H1 (cell line): ENCODE results near the gene LRCH1. TPM values are rescaled to one million over a fixed set of nuclear protein-coding genes. Genes with fewer than 3 reads are reported as not detected.

Experiments
- CTCF ChIA-PET: fragments of 300-600 bp; sonication (Branson Sonifier 250); formaldehyde crosslinking; loops from one replicate; lab custom pipeline; 2021; ENCODE audit not compliant: partially characterized antibody; lab: Charles Lee
- POLR2A ChIA-PET: fragments of 300-600 bp; sonication (Branson Sonifier 250); formaldehyde crosslinking; loops from one replicate; lab custom pipeline; 2021; ENCODE audit warnings: inconsistent platforms; ENCODE audit not compliant: partially characterized antibody; lab: Charles Lee
- DNase-seq, 2 experiments: peaks; one replicate each; pipeline versions ENCODE4 v3.0.0 to v3.0.0-alpha.2; 2010 to 2022; ENCODE audit warnings: low spot score in 2 of 2, low read depth in 1 of 2, mixed read lengths in 1 of 2
- FAIRE-seq: peaks from 2 replicates; lab custom pipeline; 2011; peaks lifted over from hg19 to GRCh38; lab: Jason Lieb, UNC
- H2AFZ ChIP-seq: 2 replicates; pipeline ENCODE4 v1.8.1; 2012; ENCODE audit warnings: low read length, inconsistent platforms
- H2AK5ac ChIP-seq: 2 replicates; pipeline ENCODE4 v1.6.1; 2013; ENCODE audit warnings: low read depth, low read length
- H2BK120ac ChIP-seq: replicated peaks from 2 replicates; pipeline ENCODE3; 2013; ENCODE audit warnings: low read depth, low read length, inconsistent platforms
- H2BK12ac ChIP-seq: 2 replicates; pipeline ENCODE4 v1.6.1; 2013; ENCODE audit warnings: low read depth, low read length
- H2BK15ac ChIP-seq: 2 replicates; pipeline ENCODE4 v1.6.1; 2013; ENCODE audit warnings: low read length
- H2BK20ac ChIP-seq: 2 replicates; pipeline ENCODE4 v1.6.1; 2013; ENCODE audit warnings: low read length
- H2BK5ac ChIP-seq: 2 replicates; pipeline ENCODE4 v1.6.1; 2013; ENCODE audit warnings: low read depth, low read length
- H3K14ac ChIP-seq: 2 replicates; pipeline ENCODE4 v1.6.1; 2013; ENCODE audit warnings: inconsistent platforms; ENCODE audit not compliant: insufficient read length
- H3K18ac ChIP-seq: 2 replicates; pipeline ENCODE4 v1.6.1; 2013; ENCODE audit warnings: low read length; ENCODE audit errors: extremely low read depth
- H3K23ac ChIP-seq: 2 replicates; pipeline ENCODE4 v1.6.1; 2013; ENCODE audit warnings: inconsistent platforms; ENCODE audit not compliant: insufficient read length
- H3K23me2 ChIP-seq: 2 replicates; pipeline ENCODE4 v1.6.1; 2013; ENCODE audit warnings: low read depth, low read length
- H3K27ac ChIP-seq: 2 replicates; pipeline ENCODE4 v1.6.1; 2011; ENCODE audit warnings: low read depth, low read length, inconsistent platforms
- H3K27me3 ChIP-seq, 4 experiments: replicated peaks in 1 of 4; 1 replicate in 1 of 4; 2 replicates in 3 of 4; pipeline versions ENCODE4 v1.6.1 to v1.8.1; 2011 to 2013; ENCODE audit warnings: low read length in 3 of 4, mild to moderate bottlenecking in 3 of 4, inconsistent platforms in 2 of 4, mixed read lengths in 2 of 4, moderate library complexity in 1 of 4; ENCODE audit not compliant: control insufficient read depth in 3 of 4, insufficient read depth in 3 of 4; ENCODE audit errors: extremely low read depth in 1 of 4
- H3K36me3 ChIP-seq, 4 experiments: 2 replicates each; pipeline versions ENCODE4 v1.6.1 to v1.8.1; 2011 to 2013; ENCODE audit warnings: mild to moderate bottlenecking in 4 of 4, low read length in 3 of 4, moderate library complexity in 2 of 4, control low read depth in 1 of 4, inconsistent platforms in 1 of 4; ENCODE audit not compliant: insufficient read depth in 4 of 4, control insufficient read depth in 2 of 4
- H3K4ac ChIP-seq: replicated peaks from 2 replicates; pipeline ENCODE3; 2013; ENCODE audit warnings: low read length, low read depth, mixed read lengths, inconsistent platforms; ENCODE audit not compliant: insufficient read length
- H3K4me1 ChIP-seq, 4 experiments: replicated peaks in 1 of 4; 1 replicate in 1 of 4; 2 replicates in 3 of 4; pipeline versions ENCODE4 v1.6.1 to v1.8.1; 2011 to 2013; ENCODE audit warnings: low read length in 3 of 4, inconsistent platforms in 2 of 4, mixed read lengths in 1 of 4; ENCODE audit not compliant: insufficient read depth in 4 of 4, control insufficient read depth in 3 of 4
- H3K4me2 ChIP-seq, 2 experiments: 2 replicates each; pipeline versions ENCODE4 v1.6.1 to v1.8.1; 2011 to 2013; ENCODE audit warnings: low read depth in 2 of 2, low read length in 2 of 2, control low read depth in 1 of 2, inconsistent platforms in 1 of 2, mild to moderate bottlenecking in 1 of 2; ENCODE audit not compliant: insufficient read depth in 1 of 2
- H3K4me3 ChIP-seq, 4 experiments: fragments of 200-600, 300-600 bp in 1 of 4; sonication (generic), shearing (Covaris generic), sonication (Bioruptor Twin) in 1 of 4; 2 replicates each; pipeline versions ENCODE4 v1.5.1 to v1.8.1; 2011 to 2016; ENCODE audit warnings: low read length in 4 of 4, low read depth in 3 of 4, control low read depth in 2 of 4, inconsistent platforms in 2 of 4, mild to moderate bottlenecking in 2 of 4, mixed read lengths in 1 of 4, moderate library complexity in 1 of 4; ENCODE audit not compliant: insufficient read depth in 2 of 4; ENCODE audit errors: extremely low read depth in 1 of 4
- H3K56ac ChIP-seq: replicated peaks from 2 replicates; pipeline ENCODE3; 2013; ENCODE audit warnings: low read depth, mild to moderate bottlenecking, mixed read lengths, low read length, inconsistent platforms; ENCODE audit not compliant: insufficient read length
- H3K79me1 ChIP-seq: 2 replicates; pipeline ENCODE4 v1.6.1; 2013; ENCODE audit warnings: low read depth, low read length, control low read depth
- H3K79me2 ChIP-seq, 2 experiments: 2 replicates each; pipeline versions ENCODE4 v1.6.1 to v1.8.1; 2012 to 2013; ENCODE audit warnings: low read length in 2 of 2, mild to moderate bottlenecking in 2 of 2, inconsistent platforms in 1 of 2; ENCODE audit not compliant: insufficient read depth in 2 of 2, control insufficient read depth in 1 of 2
- H3K9ac ChIP-seq, 4 experiments: replicated peaks in 1 of 4; 1 replicate in 1 of 4; 2 replicates in 3 of 4; pipeline versions ENCODE4 v1.6.1 to v1.8.1; 2011 to 2013; ENCODE audit warnings: low read depth in 3 of 4, low read length in 3 of 4, control low read depth in 2 of 4, mild to moderate bottlenecking in 2 of 4, moderate library complexity in 2 of 4, inconsistent platforms in 1 of 4; ENCODE audit errors: extremely low read depth in 1 of 4
- H3K9me3 ChIP-seq, 2 experiments: 2 replicates each; pipeline versions ENCODE4 v1.6.1 to v1.8.1; 2012 to 2013; ENCODE audit warnings: mild to moderate bottlenecking in 2 of 2, moderate library complexity in 2 of 2, control low read depth in 1 of 2, inconsistent platforms in 1 of 2, low read depth in 1 of 2, low read length in 1 of 2, mixed read lengths in 1 of 2; ENCODE audit not compliant: insufficient read depth in 2 of 2
- H4K20me1 ChIP-seq, 2 experiments: replicated peaks in 1 of 2; 2 replicates each; pipeline versions ENCODE3 to v1.8.1; 2011 to 2013; ENCODE audit warnings: inconsistent platforms in 2 of 2, low read length in 2 of 2, mild to moderate bottlenecking in 1 of 2; ENCODE audit not compliant: insufficient read depth in 2 of 2, control insufficient read depth in 1 of 2
- H4K5ac ChIP-seq: 2 replicates; pipeline ENCODE4 v1.6.1; 2013; ENCODE audit warnings: low read length, low read depth, mixed read lengths, inconsistent platforms; ENCODE audit not compliant: insufficient read length
- H4K8ac ChIP-seq: 2 replicates; pipeline ENCODE4 v1.8.0; 2013; ENCODE audit warnings: mild to moderate bottlenecking, moderate library complexity, low read length, inconsistent platforms; ENCODE audit not compliant: insufficient read depth; ENCODE audit errors: extremely low read depth
- H4K91ac ChIP-seq: replicated peaks from 2 replicates; pipeline ENCODE3; 2013; ENCODE audit warnings: low read length, mixed read lengths, inconsistent platforms; ENCODE audit not compliant: insufficient read length
- ASH2L ChIP-seq: fragments of 200-600, 300-600 bp; sonication (generic); IDR thresholded peaks from one replicate; pipeline ENCODE4 v1.7.1; 2017; ENCODE audit warnings: low read length
- CHD2 ChIP-seq: IDR thresholded peaks from 2 replicates; pipeline ENCODE4 v1.6.1; 2012; ENCODE audit warnings: low read length, improper control_type of control experiment
- CTCF ChIP-seq, 3 experiments: IDR thresholded peaks; 1 replicate in 2 of 3; 2 replicates in 1 of 3; pipeline versions ENCODE4 v1.5.1 to v1.6.1; 2011; ENCODE audit warnings: low read length in 3 of 3, mild to moderate bottlenecking in 3 of 3, inconsistent platforms in 2 of 3, low read depth in 1 of 3, moderate library complexity in 1 of 3; ENCODE audit not compliant: insufficient read depth in 1 of 3; ENCODE audit errors: control extremely low read depth in 1 of 3
- EZH2 ChIP-seq: fragments of 200-600 bp; sonication (generic); IDR thresholded peaks from 2 replicates; pipeline ENCODE4 v1.7.1; 2012; ENCODE audit warnings: low read depth, mild to moderate bottlenecking, moderate library complexity, low read length, inconsistent platforms; ENCODE audit not compliant: severe bottlenecking
- FOSL1 ChIP-seq: IDR thresholded peaks from 2 replicates; pipeline ENCODE4 v1.6.1; 2011; ENCODE audit warnings: mild to moderate bottlenecking, low read depth, low read length, moderate library complexity; ENCODE audit not compliant: insufficient read depth
- JUN ChIP-seq: IDR thresholded peaks from 2 replicates; pipeline ENCODE4 v1.6.1; 2011; ENCODE audit warnings: low read depth, mild to moderate bottlenecking, improper control_type of control experiment, low read length
- MAX ChIP-seq: IDR thresholded peaks from 2 replicates; pipeline ENCODE4 v1.6.1; 2012; ENCODE audit warnings: inconsistent platforms
- POU5F1 ChIP-seq: IDR thresholded peaks from 2 replicates; pipeline ENCODE4 v1.6.1; 2011; ENCODE audit warnings: low read depth, mild to moderate bottlenecking, low read length, moderate library complexity
- RFX5 ChIP-seq: IDR thresholded peaks from 2 replicates; pipeline ENCODE4 v1.6.1; 2011; ENCODE audit warnings: low read depth, low read length, improper control_type of control experiment, borderline replicate concordance
- SIX5 ChIP-seq: IDR thresholded peaks from 2 replicates; pipeline ENCODE4 v1.6.1; 2011; ENCODE audit warnings: mild to moderate bottlenecking, low read depth, low read length
- SUZ12 ChIP-seq: fragments of 200-600 bp; sonication (generic); IDR thresholded peaks from 2 replicates; pipeline ENCODE4 v1.6.1; 2012; ENCODE audit warnings: mild to moderate bottlenecking, inconsistent platforms, low read length, moderate library complexity, mixed read lengths
- WGBS, 2 experiments: shearing (Covaris generic) in 1 of 2; methylation state at CpG; one replicate each; pipeline versions ENCODE4 v1.1.6 to v1.1.7; 2013 to 2015; ENCODE audit warnings: low lambda C conversion rate in 2 of 2, mixed read lengths in 2 of 2, inconsistent platforms in 1 of 2, low coverage in 1 of 2, missing lambda C conversion rate in 1 of 2; ENCODE audit not compliant: insufficient replicate concordance in 2 of 2, insufficient coverage in 1 of 2, insufficient read length in 1 of 2; ENCODE audit errors: extremely low coverage in 1 of 2, missing lambda C conversion rate in 1 of 2; 5-methylcytosine and 5-hydroxymethylcytosine counted together
- polyA plus RNA-seq, 7 experiments: library from polyadenylated mRNA; depleted of rRNA in 3 of 7; stranded (reverse) in 5 of 7; unstranded in 2 of 7; fragments of >200 nt in 5 of 7; fragments of 200-250 nt in 2 of 7; gene quantifications; 1 replicate in 5 of 7; 2 replicates in 1 of 7; 4 replicates in 1 of 7; pipeline versions ENCODE4 v1.2.1 to v1.2.3, GENCODE V29; 2011 to 2013; ENCODE audit warnings: missing spikeins in 2 of 7, mixed read lengths in 2 of 7
- total RNA-seq: library from RNA; stranded (reverse); fragmentation: NEBNext Ultra II Directional; extraction: Animal tissue kit (Norgen Biotek cat#: 25700); gene quantifications from 2 replicates; pipeline ENCODE4 v1.2.1, GENCODE V29; 2021

The LRCH1 gene
- total and polyA plus RNA-seq, 2 of the 8 experiments (the other 6 are each of a cell fraction or from before 2014, with no cell fraction given) = 3.0 to 10.1 TPM

GRCh38 chr13:46562581-46562980 lies 9.6 kb downstream of the LRCH1 start:
- FAIRE-seq (no peak), DNase-seq (no peak)
- Histone ChIP-seq H3K4me2 (no peak overlapping the region), H2AK5ac (no peak overlapping the region), H4K20me1 (peaks cover 2 to 5% of the 10 kb centered on the region in 2 experiments), H3K9ac (no peak overlapping the region), H3K79me1 (peaks cover 2% of the 10 kb centered on the region), H2BK120ac (no peak overlapping the region), H3K4me3 (no peak overlapping the region), H2BK5ac (no peak overlapping the region), H3K9me3 (no peaks in the 10 kb centered on the region), H3K27ac (no peak overlapping the region), H3K23ac (no peak overlapping the region), H3K4me1 (no peaks in the 10 kb centered on the region), H4K5ac (no peak overlapping the region), H3K18ac (no peak overlapping the region), H4K91ac (no peak overlapping the region), H2BK12ac (no peak overlapping the region), H3K14ac (no peak overlapping the region), H3K23me2 (no peaks in the 10 kb centered on the region), H2AFZ (no peak overlapping the region), H3K36me3 (no peaks in the 10 kb centered on the region), H3K27me3 (no peaks in the 10 kb centered on the region), H2BK20ac (no peak overlapping the region), H3K56ac (no peak overlapping the region), H3K79me2 (peaks cover 8 to 66% of the 10 kb centered on the region in 2 experiments; a peak in 3 of 4 replicates), H4K8ac (no peak overlapping the region), H2BK15ac (no peak overlapping the region), H3K4ac (no peak overlapping the region)
- WGBS, 2 experiments = 83% methylated on average over 5 of the region's 5 CpGs; no CpG with 5 or more reads in 1 of the 2 experiments
- ChIA-PET CTCF (interaction anchor here (1.2 to 1.9 kb wide), 5 partner anchors 11 to 188 kb away, joined by 3 to 6 read pairs (median 3); no protein-coding TSS in a partner anchor), POLR2A (no interaction called here)
- TF ChIP-seq FOSL1 = no peak
- no peak for TF ChIP-seq SIX5
- TF ChIP-seq EZH2 = no peak
- no peak for TF ChIP-seq CTCF (IDR thresholded peaks at IDR 0.05; ENCODE audit: control extremely low read depth in 1 of 3, insufficient read depth in 1 of 3, low read depth in 1 of 3, low read length in 3 of 3)
- TF ChIP-seq MAX = no peak
- no peak for TF ChIP-seq POU5F1
- no peak for TF ChIP-seq JUN
- no peak for TF ChIP-seq SUZ12
- no peak for TF ChIP-seq CHD2
- no peak for TF ChIP-seq ASH2L
- TF ChIP-seq RFX5 = no peak
